HG03378 (cell line): Measurements from ENCODE around the gene KCNMA1.

Experiments used
- ATAC-seq: cut with Tn5 transposase; IDR thresholded peaks from one replicate; pipeline ENCODE4 v1.9.1; 2021; ENCODE audit warnings: mild to moderate bottlenecking, moderate library complexity; ENCODE audit not compliant: unreplicated experiment

Gene KCNMA1

GRCh38 chr10:77289790-77290189 is 347.8 kb downstream of the KCNMA1 start:
- ATAC-seq: no peak

GRCh38 chr10:77289027-77289501 is 348.5 kb downstream of the KCNMA1 start:
- no peak for ATAC-seq

GRCh38 chr10:77287647-77288120 is 349.9 kb downstream of the KCNMA1 start:
- no peak for ATAC-seq

- no peak for ATAC-seq
Observed at GRCh38 chr10:77286531-77287508, 350.8 kb downstream of the KCNMA1 start.

GRCh38 chr10:77285529-77286182 is 352.0 kb downstream of the KCNMA1 start:
- ATAC-seq: no peak

GRCh38 chr10:77284797-77285196 is 352.8 kb downstream of the KCNMA1 start:
- no peak for ATAC-seq

- no peak for ATAC-seq
Observed at GRCh38 chr10:77283326-77283725, 354.3 kb downstream of the KCNMA1 start.

GRCh38 chr10:77282163-77282562 is 355.4 kb downstream of the KCNMA1 start:
- no peak for ATAC-seq

GRCh38 chr10:77281719-77282118 is 355.9 kb downstream of the KCNMA1 start:
- ATAC-seq: no peak

- ATAC-seq: no peak
Observed at GRCh38 chr10:77279207-77279606, 358.4 kb downstream of the KCNMA1 start.

- ATAC-seq: no peak
Observed at GRCh38 chr10:77274046-77274795, 363.4 kb downstream of the KCNMA1 start.

GRCh38 chr10:77269163-77269562 is 368.4 kb downstream of the KCNMA1 start:
- ATAC-seq: no peak

GRCh38 chr10:77268721-77269120 is 368.9 kb downstream of the KCNMA1 start:
- no peak for ATAC-seq

- no peak for ATAC-seq
Observed at GRCh38 chr10:77267703-77268675, 369.6 kb downstream of the KCNMA1 start.

GRCh38 chr10:77266242-77266641 is 371.4 kb downstream of the KCNMA1 start:
- no peak for ATAC-seq

- no peak for ATAC-seq
Observed at GRCh38 chr10:77264527-77264926, 373.1 kb downstream of the KCNMA1 start.

- peak; percentile 91 for ATAC-seq
Observed at GRCh38 chr10:77264107-77264506, 373.5 kb downstream of the KCNMA1 start.

- ATAC-seq: no peak
Observed at GRCh38 chr10:77263700-77264099, 373.9 kb downstream of the KCNMA1 start.

GRCh38 chr10:77261146-77261545 is 376.5 kb downstream of the KCNMA1 start:
- ATAC-seq: no peak
